Measurements from ENCODE around the gene SLC15A3.

The SLC15A3 gene

DNA sequence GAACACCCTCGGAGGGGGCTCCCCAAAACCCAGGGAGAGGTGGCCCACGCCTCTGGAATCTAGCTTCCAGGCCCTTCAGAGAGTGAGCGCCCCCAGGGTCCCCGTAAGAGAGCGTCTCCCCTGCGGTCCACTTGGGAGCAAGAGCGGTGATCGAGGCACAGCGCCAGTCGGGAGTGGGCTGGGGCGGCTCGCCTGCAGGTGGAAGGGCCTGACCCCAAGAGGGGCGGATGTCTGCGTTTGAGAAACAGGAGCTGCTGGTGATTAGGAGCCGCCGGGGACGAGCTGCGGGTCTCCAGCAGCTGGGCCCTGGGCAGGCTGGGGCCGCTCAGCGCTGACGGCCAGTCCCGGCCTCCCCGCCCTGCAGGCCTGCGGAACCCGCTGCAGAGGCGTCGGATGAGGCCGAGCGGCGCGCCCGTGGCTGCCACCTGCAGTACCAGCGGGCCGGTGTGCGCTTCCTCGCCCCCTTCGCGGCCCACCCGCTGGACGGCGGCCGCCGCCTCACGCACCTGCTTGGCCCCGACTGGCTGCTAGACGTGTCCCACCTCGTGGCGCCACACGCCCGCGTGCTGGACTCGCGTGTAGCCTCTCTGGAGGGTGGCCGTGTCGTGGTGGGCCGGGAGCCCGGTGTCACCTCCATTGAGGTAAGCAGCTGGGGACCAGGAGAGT, 17.7 kb downstream of the SLC15A3 start:
- DNase-seq (ENCODE audit: low spot score), result no peak
- TF ChIP-seq, protein P1, sequence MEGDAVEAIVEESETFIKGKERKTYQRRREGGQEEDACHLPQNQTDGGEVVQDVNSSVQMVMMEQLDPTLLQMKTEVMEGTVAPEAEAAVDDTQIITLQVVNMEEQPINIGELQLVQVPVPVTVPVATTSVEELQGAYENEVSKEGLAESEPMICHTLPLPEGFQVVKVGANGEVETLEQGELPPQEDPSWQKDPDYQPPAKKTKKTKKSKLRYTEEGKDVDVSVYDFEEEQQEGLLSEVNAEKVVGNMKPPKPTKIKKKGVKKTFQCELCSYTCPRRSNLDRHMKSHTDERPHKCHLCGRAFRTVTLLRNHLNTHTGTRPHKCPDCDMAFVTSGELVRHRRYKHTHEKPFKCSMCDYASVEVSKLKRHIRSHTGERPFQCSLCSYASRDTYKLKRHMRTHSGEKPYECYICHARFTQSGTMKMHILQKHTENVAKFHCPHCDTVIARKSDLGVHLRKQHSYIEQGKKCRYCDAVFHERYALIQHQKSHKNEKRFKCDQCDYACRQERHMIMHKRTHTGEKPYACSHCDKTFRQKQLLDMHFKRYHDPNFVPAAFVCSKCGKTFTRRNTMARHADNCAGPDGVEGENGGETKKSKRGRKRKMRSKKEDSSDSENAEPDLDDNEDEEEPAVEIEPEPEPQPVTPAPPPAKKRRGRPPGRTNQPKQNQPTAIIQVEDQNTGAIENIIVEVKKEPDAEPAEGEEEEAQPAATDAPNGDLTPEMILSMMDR (IDR thresholded peaks at IDR 0.05; ENCODE audit: borderline replicate concordance, control extremely low read depth, extremely low read depth, insufficient read depth, missing control alignments), result no peak
- in situ Hi-C loops (cut with MboI; ENCODE audit: low sequenced_read_pairs, unreplicated experiment), result no loop called here

DNA sequence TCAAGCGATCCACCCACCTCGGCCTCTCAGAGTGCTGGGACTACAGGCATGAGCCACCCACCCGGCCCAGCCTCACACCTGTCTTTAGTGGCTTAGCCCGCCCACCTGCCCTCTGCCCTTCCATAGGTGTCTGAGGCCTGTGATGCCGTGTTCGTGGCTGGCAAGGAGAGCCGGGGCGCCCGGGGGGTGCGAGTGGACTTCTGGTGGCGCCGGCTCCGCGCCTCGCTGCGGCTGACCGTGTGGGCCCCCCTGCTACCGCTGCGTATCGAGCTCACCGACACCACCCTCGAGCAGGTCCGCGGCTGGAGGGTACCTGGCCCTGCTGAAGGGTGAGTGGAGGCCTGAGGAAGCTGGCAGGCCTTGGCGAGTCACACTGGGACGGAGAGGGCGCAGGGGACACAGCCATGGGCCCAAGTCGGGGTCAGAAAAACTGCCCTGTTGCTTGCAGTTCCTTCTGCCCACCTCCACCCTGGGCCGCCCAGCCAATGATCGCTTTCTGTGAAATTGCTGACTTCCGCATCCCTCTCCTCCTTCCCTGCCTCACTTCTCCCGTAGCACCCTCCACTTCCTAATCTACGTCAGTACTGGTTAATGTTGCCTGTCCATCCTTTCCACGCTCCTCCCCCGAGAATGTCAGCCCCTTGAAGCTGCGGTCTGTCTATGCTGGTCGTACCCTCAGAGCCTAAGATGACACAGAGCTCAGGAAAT, 18.4 kb downstream of the SLC15A3 start:
- no peak for DNase-seq (ENCODE audit: low spot score)
- in situ Hi-C loops (cut with MboI; ENCODE audit: low sequenced_read_pairs, unreplicated experiment), result no loop called here
- TF ChIP-seq, protein P1 (IDR thresholded peaks at IDR 0.05; ENCODE audit: borderline replicate concordance, control extremely low read depth, extremely low read depth, insufficient read depth, missing control alignments), result no peak

GRCh38 chr11:60932605-60933356, 19.2 kb downstream of the SLC15A3 start:
- in situ Hi-C loops (cut with MboI; ENCODE audit: low sequenced_read_pairs, unreplicated experiment), result no loop called here
- TF ChIP-seq, protein P1 (IDR thresholded peaks at IDR 0.05; ENCODE audit: borderline replicate concordance, control extremely low read depth, extremely low read depth, insufficient read depth, missing control alignments), result no peak
- DNase-seq (ENCODE audit: low spot score), result peak; percentile 47

DNA sequence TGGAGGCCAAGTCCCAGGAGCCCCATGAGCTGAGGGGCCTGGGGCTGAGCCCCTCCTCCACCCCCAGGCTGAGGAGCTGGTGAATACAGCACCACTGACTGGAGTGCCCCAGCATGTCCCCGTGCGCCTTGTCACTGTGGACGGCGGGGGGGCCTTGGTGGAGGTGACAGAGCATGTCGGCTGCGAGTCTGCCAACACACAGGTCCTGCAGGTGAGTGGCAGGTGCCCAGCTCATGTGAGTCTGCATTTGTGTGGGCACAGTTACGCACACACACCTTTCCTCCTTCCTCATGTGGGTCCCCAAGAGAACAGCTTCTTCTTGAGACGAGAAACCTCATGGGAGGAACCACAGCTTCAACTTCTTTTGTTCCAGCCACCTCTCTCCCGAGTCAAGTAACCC, 20.1 kb downstream of the SLC15A3 start:
- TF ChIP-seq, protein P1 (IDR thresholded peaks at IDR 0.05; ENCODE audit: borderline replicate concordance, control extremely low read depth, extremely low read depth, insufficient read depth, missing control alignments), result no peak
- no peak for DNase-seq (ENCODE audit: low spot score)
- in situ Hi-C loops (cut with MboI; ENCODE audit: low sequenced_read_pairs, unreplicated experiment), result no loop called here

- in situ Hi-C loops (cut with MboI; ENCODE audit: low sequenced_read_pairs, unreplicated experiment), result no loop called here
- TF ChIP-seq, protein P1 (IDR thresholded peaks at IDR 0.05; ENCODE audit: borderline replicate concordance, control extremely low read depth, extremely low read depth, insufficient read depth, missing control alignments), result no peak
- DNase-seq (ENCODE audit: low spot score), result no peak
Measured at GRCh38 chr11:60930394-60930793, 21.6 kb downstream of the SLC15A3 start.

- TF ChIP-seq, protein P1 (IDR thresholded peaks at IDR 0.05; ENCODE audit: borderline replicate concordance, control extremely low read depth, extremely low read depth, insufficient read depth, missing control alignments), result no peak
- no peak for DNase-seq (ENCODE audit: low spot score)
- in situ Hi-C loops (cut with MboI; ENCODE audit: low sequenced_read_pairs, unreplicated experiment), result no loop called here
Measured at GRCh38 chr11:60929764-60930163, 22.2 kb downstream of the SLC15A3 start.
